HG03442 (cell line): Measurements from ENCODE around the gene SSB.
A peak's percentile ranks its signal among the peaks of the same experiment; 100 is the strongest.
"Not testable (repeated sequence)": the region's sequence is repeated elsewhere in the genome, so short reads cannot be mapped to it uniquely, and the experiment has no call there.

Experiments used
- ATAC-seq: cut with Tn5 transposase; IDR thresholded peaks from one replicate; pipeline ENCODE4 v1.9.1; 2021; ENCODE audit warnings: mild to moderate bottlenecking, moderate library complexity; ENCODE audit not compliant: unreplicated experiment

SSB gene

DNA sequence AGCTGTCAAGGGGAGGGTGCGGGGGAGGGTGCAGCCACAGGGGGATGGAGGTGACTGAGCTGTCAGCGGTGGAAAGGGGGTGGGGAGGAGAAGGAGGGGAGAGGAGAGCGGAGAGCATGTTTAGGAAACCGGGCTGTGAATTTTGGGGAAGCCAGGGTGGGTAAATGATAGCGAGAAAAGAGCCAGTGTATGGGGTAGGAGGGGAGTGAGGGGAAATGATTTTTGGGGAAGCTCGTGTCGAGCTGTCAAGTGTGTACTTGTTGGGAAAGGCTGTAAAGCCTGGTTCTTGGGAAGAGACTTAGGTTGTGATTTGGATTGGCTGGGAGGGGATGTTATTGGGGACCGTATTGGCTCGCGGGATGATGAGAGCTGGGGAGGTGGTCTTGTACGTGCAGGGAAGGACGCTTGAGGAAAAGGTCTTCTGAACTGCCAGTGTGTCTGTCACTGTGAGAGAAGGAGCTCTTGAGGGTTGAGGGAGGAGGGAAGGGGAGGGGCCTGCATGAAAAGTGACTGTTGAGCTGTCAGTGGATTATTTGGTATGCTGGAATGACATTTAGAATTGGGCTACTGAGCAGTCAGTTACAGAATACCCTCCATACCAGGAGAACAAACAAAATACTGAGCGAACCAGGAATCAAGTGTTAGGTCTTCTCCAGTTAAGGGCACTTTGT lies 29.6 kb downstream of the SSB start:
- peak; percentile 25 for ATAC-seq

DNA sequence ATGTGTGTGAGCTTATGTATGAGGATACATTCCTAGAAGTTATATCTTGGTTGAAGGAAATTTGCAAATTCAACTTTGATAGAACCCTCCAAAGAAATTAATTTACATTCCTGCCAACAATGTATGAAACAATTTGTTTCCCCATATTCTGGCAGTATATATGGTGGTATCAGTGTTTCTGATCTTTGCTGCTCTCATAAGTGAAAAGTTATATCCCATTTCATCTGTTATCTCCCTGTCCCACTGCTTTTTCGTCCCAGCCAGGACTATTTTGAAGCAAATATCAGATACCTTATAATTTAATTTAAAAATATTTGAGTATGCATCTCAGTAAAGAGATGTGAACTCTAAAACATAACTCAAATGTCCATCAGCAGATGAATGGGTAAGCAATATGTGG lies 35.7 kb downstream of the SSB start:
- no peak for ATAC-seq

DNA sequence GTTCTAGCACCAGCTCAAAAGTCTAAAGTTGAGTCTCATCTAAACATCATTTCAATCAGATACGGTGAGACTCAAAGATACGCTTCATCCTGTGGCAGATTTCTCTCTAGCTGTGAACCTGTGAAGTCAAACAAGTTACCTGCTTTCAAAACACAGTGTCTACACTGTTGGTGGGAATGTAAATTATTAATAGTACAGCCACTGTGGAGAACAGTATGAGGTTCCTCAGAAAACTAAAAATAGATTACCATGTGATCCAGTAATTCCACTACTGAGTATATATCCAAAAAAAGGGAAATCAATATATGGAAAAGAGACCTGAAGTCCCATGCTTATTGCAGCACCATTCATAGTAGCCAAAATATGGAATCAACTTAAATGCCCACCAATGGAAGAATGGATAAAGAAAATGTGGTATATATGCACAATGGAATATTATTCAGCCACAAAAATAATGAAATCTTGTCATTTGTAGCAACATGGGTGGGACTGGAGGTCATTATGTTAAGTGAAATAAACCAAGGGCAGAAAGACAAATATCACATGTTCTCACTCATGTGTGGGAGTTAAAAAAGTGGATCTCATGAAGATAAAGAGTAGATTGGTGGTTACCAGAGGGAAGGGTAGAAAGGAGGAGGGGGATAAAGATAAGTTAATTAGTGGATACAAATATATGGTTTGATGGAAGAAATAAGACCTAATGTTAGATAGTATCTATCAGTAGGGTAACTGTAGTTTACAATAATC lies 40.2 kb downstream of the SSB start:
- no peak for ATAC-seq

DNA sequence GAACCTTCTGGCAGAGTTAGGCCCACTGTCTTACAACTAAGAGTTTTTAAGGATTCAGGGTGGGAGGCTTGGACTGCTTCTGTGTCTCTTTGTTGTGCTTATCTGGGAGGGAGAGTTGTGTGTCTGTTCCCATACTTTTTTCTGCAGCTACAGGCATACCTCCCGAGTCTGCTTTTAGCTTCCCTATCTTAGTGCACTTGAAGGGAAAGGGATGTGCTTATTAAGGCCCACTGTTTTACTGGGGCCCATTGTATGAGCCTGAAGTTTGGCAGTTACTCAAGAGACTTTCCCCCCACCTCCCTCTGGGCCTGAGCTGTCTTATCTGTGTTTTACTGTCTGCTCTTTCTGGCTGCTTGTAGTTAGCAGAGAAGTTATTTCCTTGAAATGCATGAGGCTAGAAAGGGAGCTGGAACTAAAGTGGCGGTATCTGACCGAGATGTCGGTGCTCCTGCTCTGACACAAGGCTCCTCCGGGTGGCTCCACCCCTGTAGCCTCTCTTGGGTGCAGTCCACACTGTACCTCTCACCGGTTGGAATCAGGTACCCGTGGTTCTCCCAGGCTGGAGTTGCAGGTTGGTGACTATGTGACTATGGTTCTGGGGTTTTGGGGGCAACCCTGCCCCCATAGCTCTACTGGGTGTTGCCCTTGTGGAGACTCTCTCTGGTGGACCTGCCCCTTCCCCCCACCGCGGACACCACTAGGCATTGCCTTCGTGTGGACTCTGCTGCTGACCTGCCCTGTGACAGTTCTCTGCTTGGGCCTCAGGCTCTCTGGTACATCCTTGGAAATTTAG lies 41.5 kb downstream of the SSB start:
- no peak for ATAC-seq

DNA sequence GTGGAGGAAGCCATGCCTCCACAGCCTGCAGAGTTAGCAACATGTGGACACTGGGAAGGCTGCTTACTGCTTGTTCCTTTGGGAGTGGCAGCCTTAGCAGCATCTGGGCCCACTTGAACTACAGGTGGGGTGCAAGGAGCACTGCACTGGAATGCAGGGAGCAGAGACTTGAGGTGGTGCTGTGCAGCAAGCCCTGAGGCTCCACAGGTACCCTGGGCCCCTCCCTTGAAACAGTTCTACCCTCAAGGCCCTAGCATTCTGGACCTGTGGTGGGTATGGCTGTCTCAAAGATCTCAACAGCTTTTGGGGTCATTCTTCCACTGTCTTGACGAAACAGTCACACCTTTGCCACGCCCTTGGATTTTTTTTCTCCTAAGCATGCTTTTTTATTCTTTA lies 42.1 kb downstream of the SSB start:
- no peak for ATAC-seq

DNA sequence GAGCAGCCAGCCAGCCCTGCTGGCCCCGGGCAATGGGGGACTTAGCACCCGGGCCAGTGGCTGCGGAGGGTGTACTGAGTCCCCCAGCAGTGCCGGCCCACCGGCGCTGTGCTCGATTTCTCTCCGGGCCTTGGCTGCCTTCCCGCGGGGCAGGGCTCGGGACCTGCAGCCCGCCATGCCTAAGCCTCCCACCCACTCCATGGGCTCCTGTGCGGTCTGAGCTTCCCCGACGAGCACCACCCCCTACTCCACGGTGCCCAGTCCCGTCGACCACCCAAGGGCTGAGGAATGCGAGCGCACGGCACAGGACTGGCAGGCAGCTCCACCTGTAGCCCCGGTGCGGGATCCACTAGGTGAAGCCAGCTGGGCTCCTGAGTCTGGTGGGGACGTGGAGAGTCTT lies 43.0 kb downstream of the SSB start:
- ATAC-seq, result not testable (repeated sequence)

DNA sequence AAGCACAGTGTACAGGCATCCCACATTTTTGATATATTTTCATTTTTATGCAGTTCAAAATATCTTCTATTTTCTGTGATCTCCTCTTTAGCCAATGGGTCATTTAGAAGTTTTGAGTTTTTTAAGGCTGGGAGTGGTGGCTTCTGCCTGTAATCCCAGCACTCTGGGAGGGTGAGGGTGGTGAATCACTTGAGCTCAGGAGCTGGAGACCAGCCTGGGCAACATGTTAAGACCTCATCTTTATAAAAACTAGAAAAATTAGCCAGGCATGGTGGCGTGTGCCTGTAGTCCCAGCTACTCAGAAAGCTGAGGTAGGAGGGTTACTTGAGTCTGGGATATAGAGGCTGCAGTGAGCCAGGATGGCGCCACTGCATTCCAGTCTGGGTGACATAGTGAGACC lies 46.3 kb downstream of the SSB start:
- no peak for ATAC-seq

DNA sequence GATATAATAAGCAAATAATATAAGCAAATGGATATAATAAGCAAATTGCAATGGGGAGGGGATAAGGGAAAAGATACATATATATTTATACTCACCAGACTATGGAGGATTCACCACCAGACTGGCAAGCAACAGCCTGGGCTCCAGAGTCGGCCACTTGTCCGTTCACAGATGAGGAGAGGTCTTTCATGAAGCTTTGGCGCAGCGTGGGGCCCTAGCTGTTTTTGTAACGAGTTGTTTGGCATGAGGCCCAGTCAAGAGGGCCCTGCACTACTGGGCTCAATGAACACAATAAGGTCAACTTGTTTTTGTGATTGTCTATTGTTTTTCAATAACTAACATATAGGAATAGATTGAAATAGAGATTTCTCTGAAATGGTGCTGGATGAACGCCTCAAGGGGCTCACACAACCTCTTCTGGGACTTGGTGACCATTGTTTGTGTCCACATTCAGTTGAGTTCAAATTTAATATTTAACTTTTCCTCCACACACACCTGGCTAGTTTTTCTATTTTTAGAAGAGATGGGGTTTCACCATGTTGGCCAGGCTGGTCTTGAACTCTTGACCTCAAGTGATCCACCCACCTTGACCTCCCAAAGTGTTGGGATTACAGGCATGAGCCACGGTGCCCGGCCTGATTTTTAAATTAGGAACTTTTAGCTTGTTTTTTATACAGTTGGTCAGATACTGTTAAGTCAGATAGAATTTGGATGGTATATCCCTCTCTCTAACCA lies 50.5 kb downstream of the SSB start:
- ATAC-seq, result not testable (repeated sequence)

DNA sequence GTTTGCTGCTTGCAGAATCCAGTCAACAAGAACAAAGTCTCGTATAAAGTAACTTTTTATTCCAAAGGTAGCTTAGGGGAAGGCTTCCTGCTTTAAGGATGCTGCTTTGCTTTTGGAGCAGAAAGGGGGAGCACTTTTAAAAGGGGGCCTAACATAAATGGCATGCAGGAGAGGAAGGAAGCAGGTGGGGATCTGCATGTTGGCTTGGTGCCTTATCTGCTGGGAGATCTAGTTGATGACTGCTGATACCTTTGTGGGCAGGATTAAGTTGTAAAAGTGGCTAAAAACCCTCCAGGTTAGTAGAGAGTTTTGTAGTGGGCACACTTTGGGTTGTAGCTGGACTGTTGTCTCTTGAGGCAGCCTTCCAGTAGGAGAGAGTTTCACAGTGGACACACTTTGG lies 51.0 kb downstream of the SSB start:
- no peak for ATAC-seq

DNA sequence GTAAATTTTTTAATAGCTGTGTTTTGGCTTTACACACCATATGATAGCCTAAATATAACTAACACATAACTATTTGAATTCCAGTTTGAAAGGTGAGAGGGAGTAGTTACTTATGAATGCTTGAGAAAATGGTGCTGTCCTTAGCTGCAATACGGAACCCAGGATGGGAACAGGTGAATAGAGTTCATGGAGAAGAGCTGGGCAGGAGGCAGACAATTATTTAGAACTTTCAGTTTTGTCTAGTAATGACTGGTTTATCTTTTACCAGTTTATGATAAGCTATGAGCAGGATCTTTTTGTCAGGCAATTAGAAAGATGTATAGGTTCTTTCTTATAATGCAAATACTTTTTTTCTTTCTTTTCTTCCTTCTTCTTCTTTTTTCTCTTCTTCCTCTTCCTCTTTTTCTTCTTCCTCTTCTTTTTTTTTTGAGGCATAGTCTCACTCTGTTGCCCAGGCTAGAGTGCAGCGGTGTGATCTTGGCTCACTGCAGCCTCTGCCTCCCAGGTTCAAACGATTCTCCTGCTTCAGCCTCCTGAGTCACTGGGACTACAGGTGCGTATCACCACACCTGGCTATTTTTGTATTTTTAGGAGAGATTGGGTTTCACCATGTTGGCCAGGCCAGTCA lies 54.5 kb downstream of the SSB start:
- ATAC-seq, result no peak

DNA sequence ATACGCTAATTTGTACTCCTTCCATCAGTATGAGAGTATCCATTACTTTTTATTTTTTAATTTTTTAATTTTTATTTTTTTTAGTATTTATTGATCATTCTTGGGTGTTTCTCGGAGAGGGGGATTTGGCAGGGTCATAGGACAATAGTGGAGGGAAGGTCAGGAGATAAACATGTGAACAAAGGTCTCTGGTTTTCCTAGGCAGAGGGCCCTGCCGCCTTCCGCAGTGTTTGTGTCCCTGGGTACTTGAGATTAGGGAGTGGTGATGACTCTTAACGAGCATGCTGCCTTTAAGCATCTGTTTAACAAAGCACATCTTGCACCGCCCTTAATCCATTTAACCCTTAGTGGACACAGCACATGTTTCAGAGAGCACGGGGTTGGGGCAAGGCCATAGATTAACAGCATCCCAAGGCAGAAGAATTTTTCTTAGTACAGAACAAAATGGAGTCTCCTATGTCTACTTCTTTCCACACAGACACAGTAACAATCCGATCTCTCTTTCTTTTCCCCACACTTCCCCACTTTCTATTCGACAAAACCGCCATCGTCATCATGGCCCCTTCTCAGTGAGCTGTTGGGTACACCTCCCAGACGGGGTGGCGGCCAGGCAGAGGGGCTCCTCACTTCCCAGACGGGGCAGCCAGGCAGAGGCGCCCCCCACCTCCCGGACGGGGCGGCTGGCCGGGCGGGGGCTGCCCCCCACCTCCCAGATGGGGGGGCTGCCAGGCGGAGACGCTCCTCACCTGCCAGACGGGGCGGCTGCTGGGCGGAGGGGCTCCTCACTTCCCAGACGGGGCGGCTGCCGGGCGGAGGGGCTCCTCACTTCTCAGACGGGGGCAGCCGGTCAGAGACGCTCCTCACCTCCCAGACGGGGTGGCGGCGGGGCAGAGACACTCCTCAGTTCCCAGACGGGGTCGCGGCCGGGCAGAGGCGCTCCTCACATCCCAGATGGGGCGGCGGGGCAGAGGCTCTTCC lies 56.9 kb downstream of the SSB start:
- ATAC-seq, result not testable (repeated sequence)

DNA sequence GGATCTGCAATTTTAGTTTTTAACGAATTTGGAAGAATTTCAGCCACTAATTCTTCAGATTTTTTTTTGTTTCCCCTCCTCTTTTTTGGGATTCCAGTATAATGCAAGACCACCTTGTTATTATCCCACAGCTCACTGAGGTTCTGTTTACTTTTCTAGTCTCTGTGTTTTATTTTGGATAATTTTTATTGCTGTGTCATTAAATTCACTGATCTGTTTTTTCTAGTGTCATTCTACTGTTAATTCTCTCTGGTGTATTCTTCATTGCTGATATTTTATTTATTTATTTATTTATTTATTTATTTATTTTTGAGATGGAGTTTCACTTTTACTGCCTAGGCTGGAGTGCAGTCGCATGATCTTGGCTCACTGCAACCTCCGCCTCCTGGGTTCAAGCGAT lies 60.8 kb downstream of the SSB start:
- no peak for ATAC-seq

DNA sequence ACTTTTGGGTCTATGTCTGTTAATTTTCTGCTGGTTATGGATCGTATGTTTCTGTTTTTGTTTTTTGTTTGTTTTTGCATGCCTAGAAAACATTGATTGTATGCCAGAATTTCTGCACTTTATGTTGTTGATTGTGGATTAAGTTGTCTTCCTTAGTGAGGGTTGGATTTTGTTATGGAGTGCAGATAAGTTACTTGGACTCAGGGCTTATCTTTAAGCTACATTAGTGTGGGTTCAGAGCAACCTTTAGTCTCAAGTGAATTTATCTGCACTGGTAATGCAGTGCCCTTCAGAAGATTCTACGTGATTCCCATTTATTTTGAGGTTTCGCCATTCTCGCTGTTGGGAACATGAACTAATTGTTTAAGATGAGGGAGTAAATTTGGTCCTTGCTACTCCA lies 61.5 kb downstream of the SSB start:
- ATAC-seq, result no peak
